Colonic mucosa (tissue), 4 donors: ENCODE data around the gene VAMP3. TPM values are rescaled to one million over a fixed set of nuclear protein-coding genes. Genes with fewer than 3 reads are reported as not detected.

Experiments
- DNase-seq: peaks from one replicate; pipeline ENCODE4 v3.0.0-alpha.2; 2020
- H3K27ac ChIP-seq: fragments of 200-600 bp; one replicate; pipeline ENCODE4 v1.8.0; 2021
- H3K27me3 ChIP-seq: fragments of 200-600 bp; one replicate; pipeline ENCODE4 v1.8.0; 2021
- H3K36me3 ChIP-seq: fragments of 200-600 bp; one replicate; pipeline ENCODE4 v1.8.0; 2021
- H3K4me1 ChIP-seq: fragments of 200-600 bp; one replicate; pipeline ENCODE4 v1.8.0; 2021; ENCODE audit warnings: mild to moderate bottlenecking
- H3K4me3 ChIP-seq: fragments of 200-600 bp; one replicate; pipeline ENCODE4 v1.8.0; 2021
- H3K9ac ChIP-seq, 2 donors: one replicate each; pipeline ENCODE4 v1.7.0; 2013; ENCODE audit warnings: control low read depth in 2 of 2, low read depth in 2 of 2, low read length in 2 of 2
- H3K9me3 ChIP-seq: fragments of 200-600 bp; one replicate; pipeline ENCODE4 v1.8.0; 2021
- intact Hi-C: fragments of 100-400 bp; cut with DNase I; formaldehyde crosslinking; loops from one replicate; pipeline ENCODE4 v1.14.1; 2022
- total RNA-seq, 2 donors: library from RNA; stranded (reverse); fragmentation: NEBNext Ultra II Directional in 1 of 2; extraction: Animal tissue kit (Norgen Biotek cat#: 25700) in 1 of 2; gene quantifications; one replicate each; pipeline ENCODE4 v1.2.1, GENCODE V29; 2021
- TF ChIP-seq, protein P1 (sequence below): fragments of 200-600 bp; IDR thresholded peaks from one replicate; pipeline ENCODE4 v1.8.0; 2022; ENCODE audit warnings: antibody characterized with exemption, mild to moderate bottlenecking
- donor health status: healthy.
- donor health status: DM: no; HTN: no; CAD: no.
- donor health status: DM: no; HTN: no; CAD: no.

VAMP3 gene
- total RNA-seq, 2 donors from 2014 or later = 73.0 to 108 TPM

DNA sequence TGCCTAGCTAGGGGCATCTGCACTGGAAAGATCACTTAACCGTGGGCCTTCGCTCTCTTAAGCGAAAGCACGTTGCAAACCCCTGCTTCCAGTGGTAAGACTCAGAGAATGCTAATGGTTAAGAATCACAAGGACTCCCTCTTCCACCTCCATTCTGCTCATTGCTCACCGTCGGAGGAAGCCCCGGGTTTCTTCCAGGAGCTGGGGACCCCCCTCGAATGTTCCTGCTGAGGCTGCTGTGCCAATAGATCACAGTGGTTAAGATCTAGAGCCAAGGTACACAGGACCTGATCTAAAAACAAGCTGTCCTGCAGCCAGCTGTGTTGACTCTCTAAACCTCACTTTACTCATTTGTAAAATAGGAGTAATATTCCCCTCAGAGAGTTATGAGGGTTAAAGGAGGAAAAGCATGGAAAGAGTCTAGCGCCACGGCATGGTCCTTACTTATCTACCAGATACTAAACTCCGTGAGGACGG is 765 bp downstream of the VAMP3 start:
- no peaks in the 10 kb centered on the region for H3K9me3 ChIP-seq
- H3K27me3 ChIP-seq = no peaks in the 10 kb centered on the region
- intact Hi-C loops = no loop called here
- peak overlapping the region; percentile 85 to 99 for H3K9ac ChIP-seq
- H3K4me1 ChIP-seq = peaks cover 4% of the 10 kb centered on the region
- peak overlapping the region; percentile 74 for H3K4me3 ChIP-seq
- TF ChIP-seq, protein P1, sequence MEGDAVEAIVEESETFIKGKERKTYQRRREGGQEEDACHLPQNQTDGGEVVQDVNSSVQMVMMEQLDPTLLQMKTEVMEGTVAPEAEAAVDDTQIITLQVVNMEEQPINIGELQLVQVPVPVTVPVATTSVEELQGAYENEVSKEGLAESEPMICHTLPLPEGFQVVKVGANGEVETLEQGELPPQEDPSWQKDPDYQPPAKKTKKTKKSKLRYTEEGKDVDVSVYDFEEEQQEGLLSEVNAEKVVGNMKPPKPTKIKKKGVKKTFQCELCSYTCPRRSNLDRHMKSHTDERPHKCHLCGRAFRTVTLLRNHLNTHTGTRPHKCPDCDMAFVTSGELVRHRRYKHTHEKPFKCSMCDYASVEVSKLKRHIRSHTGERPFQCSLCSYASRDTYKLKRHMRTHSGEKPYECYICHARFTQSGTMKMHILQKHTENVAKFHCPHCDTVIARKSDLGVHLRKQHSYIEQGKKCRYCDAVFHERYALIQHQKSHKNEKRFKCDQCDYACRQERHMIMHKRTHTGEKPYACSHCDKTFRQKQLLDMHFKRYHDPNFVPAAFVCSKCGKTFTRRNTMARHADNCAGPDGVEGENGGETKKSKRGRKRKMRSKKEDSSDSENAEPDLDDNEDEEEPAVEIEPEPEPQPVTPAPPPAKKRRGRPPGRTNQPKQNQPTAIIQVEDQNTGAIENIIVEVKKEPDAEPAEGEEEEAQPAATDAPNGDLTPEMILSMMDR = no peak
- H3K27ac ChIP-seq = peak overlapping the region; percentile 90
- no peaks in the 10 kb centered on the region for H3K36me3 ChIP-seq
- no peak for DNase-seq

DNA sequence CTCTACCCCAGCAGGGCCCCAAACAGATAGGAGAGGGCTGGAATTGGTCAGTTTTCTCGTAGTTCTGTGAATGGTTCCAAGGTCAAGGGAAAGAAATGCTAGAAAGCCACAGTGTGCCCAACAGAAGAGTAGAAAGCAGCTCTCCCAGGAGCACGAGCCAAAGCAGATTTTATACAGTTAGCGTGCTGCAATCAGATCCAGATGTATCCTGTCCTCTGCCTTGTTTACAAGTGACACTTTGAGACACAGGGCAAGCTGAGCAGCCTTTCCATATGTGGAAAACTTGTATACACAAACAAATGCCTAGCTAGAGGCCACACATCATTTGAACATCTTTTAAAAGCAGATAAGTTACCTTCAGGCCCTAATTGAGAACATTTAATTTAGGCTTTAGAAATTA is 6.5 kb downstream of the VAMP3 start:
- no peaks in the 10 kb centered on the region for H3K9me3 ChIP-seq
- intact Hi-C loops = no loop called here
- H3K9ac ChIP-seq = no peak overlapping the region
- no peaks in the 10 kb centered on the region for H3K36me3 ChIP-seq
- no peak overlapping the region for H3K4me3 ChIP-seq
- no peaks in the 10 kb centered on the region for H3K27me3 ChIP-seq
- no peak for DNase-seq
- H3K4me1 ChIP-seq = no peaks in the 10 kb centered on the region
- TF ChIP-seq, protein P1 = no peak
- H3K27ac ChIP-seq = no peak overlapping the region

DNA sequence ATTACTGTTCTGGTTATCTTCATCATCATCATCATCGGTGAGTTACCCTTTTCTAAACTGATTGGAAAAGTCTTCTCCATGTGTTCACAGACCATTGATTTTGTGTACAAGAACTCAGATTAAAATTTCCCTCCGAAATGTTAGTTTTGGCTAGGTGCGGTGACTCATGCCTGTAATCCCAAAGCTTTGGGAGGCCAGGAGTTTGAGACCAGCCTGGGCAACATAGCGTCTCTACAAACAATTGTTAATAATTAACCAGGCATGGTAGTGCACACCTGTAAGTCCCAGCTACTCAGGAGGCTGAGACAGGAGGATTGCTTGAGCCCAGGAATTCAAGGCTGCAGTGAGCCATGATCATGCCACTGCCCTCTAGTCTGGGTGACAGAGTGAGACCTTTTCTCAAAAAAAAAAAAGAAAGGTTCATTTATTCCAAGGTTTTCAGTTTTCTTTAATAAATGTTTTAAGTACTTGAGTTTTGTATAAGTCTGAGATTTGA is 7.1 kb downstream of the VAMP3 start:
- intact Hi-C loops = no loop called here
- H3K9ac ChIP-seq = no peak overlapping the region
- no peak overlapping the region for H3K4me3 ChIP-seq
- TF ChIP-seq, protein P1 = no peak
- no peak overlapping the region for H3K27ac ChIP-seq
- H3K36me3 ChIP-seq = no peaks in the 10 kb centered on the region
- DNase-seq = no peak
- H3K27me3 ChIP-seq = no peaks in the 10 kb centered on the region
- no peaks in the 10 kb centered on the region for H3K9me3 ChIP-seq
- no peaks in the 10 kb centered on the region for H3K4me1 ChIP-seq

DNA sequence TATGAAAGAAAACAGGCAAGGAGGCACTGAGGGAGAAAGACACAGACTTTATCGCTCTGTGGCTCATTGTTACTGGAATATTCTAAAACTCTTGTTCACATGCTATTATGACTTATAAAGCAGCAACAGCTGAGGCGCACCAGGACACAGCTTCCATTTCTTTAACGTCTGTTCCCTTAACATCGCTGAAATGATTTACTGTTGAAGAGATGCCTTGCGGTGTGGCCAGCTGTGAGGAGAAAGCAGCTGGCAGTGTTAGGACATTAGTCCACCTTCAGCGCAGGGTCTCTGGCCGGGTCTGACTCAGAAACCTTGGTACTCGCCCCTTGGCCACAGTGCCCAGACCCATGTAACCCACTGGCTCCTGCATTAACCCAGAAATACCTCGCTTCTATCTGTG is 9.9 kb downstream of the VAMP3 start:
- H3K9ac ChIP-seq = no peak overlapping the region
- no peaks in the 10 kb centered on the region for H3K27me3 ChIP-seq
- no peak overlapping the region for H3K4me3 ChIP-seq
- H3K9me3 ChIP-seq = no peaks in the 10 kb centered on the region
- H3K36me3 ChIP-seq = no peaks in the 10 kb centered on the region
- intact Hi-C loops = no loop called here
- no peak for DNase-seq
- no peaks in the 10 kb centered on the region for H3K4me1 ChIP-seq
- no peak overlapping the region for H3K27ac ChIP-seq
- TF ChIP-seq, protein P1 = no peak

DNA sequence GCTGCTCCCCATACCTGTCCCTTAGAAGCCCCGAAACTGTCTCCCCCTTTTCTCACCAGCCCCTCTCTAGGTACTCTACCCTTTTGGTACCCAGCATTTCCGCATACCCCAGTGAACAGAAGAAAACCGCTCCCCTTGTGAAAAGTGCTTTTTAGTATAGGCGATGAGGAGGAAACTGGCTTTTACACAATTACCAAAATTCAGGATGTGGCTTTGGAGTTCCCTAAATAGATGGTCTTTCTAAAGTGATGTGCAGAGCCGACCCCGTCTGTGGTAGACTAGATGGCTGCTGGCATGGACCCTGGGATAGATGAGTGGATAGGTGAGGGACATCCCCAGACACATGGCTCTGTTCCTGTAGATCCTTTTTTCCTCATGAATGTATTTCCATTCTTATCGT is 10.4 kb downstream of the VAMP3 start:
- intact Hi-C loops = no loop called here
- H3K27me3 ChIP-seq = no peaks in the 10 kb centered on the region
- H3K9ac ChIP-seq = no peak overlapping the region
- TF ChIP-seq, protein P1 = no peak
- H3K4me1 ChIP-seq = no peaks in the 10 kb centered on the region
- no peak for DNase-seq
- H3K9me3 ChIP-seq = no peaks in the 10 kb centered on the region
- no peaks in the 10 kb centered on the region for H3K36me3 ChIP-seq
- H3K27ac ChIP-seq = peak overlapping the region; percentile 69
- H3K4me3 ChIP-seq = no peak overlapping the region
